Measurements from ENCODE around the gene DCAF4. TPM values are rescaled to one million over a fixed set of nuclear protein-coding genes. Genes with fewer than 3 reads are reported as not detected.

Gene DCAF4
- total RNA-seq, 2 donors from 2014 or later = 8.3 to 11.3 TPM

DNA sequence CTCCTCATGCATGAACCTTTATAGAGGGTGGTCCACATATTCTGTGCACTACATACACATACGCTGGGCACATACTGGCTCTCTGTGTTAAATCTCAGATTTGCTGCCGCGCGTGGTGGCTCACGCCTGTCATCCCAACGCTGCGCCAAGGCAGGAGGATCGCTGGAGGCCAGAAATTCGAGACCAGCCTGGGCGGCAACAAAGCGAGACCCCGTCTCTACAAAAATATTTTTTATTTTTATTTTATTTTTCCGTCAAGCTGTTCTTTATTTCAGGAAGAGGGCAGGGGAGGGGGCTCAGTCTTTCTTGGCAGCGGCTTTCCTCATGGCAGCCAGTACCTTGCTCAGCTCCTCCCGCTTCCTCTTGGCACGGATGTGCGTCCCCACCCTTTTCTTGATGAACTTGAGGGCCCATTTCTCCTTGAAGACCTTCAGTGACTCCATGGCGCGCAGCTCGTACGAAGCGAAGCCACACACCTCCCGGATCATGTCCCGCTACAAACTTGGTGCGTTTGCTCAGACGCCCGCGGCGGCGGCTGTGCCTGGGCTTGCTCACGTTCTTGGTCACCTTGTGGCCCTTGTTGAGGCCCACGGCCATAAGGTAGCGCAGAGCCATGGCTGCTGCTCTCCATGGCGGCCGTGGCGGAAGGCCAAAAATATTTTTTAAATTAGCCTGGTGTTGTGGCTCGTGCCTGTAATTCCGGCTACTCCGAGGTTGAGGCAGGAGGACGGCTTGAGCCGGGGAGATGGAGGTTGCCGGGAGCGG lies 3.2 kb downstream of the DCAF4 start:
- Histone ChIP-seq H3K4me1 (no peaks in the 10 kb centered on the region), H3K36me3 (no peaks in the 10 kb centered on the region)

DNA sequence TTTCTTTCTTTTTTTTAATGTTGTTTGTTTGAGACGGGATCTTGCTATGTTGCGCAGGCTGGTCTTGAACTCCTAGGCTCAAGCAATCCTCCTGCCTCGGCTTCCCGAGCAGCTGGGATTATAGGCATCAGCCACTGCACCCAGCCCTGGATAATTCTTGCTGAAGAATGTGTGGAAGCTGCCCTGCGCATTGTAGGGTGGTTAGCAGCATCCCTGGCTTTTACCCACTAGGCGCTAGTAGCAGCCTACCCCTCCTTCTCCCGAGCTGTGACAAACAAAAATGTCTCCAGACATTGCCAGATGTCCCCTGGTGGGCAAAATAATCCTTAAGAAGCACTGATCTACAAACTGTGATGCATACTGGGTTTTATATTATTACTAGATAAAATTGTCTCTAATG lies 6.6 kb downstream of the DCAF4 start:
- no peaks in the 10 kb centered on the region for H3K9me3 ChIP-seq
- no peaks in the 10 kb centered on the region for H3K27me3 ChIP-seq
- no peaks in the 10 kb centered on the region for H3K36me3 ChIP-seq
- H3K9ac ChIP-seq (ENCODE audit: low read depth in 2 of 2, low read length in 2 of 2) = no peak overlapping the region
- H3K27ac ChIP-seq = no peak overlapping the region
- no peaks in the 10 kb centered on the region for H3K4me1 ChIP-seq
- intact Hi-C loops (cut with DNase I) = no loop called here
- TF ChIP-seq, protein P1, sequence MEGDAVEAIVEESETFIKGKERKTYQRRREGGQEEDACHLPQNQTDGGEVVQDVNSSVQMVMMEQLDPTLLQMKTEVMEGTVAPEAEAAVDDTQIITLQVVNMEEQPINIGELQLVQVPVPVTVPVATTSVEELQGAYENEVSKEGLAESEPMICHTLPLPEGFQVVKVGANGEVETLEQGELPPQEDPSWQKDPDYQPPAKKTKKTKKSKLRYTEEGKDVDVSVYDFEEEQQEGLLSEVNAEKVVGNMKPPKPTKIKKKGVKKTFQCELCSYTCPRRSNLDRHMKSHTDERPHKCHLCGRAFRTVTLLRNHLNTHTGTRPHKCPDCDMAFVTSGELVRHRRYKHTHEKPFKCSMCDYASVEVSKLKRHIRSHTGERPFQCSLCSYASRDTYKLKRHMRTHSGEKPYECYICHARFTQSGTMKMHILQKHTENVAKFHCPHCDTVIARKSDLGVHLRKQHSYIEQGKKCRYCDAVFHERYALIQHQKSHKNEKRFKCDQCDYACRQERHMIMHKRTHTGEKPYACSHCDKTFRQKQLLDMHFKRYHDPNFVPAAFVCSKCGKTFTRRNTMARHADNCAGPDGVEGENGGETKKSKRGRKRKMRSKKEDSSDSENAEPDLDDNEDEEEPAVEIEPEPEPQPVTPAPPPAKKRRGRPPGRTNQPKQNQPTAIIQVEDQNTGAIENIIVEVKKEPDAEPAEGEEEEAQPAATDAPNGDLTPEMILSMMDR (IDR thresholded peaks at IDR 0.05) = no peak
- no peak overlapping the region for H3K4me3 ChIP-seq
- no peak for DNase-seq

More for the DNA sequence above, 3.2 kb downstream of the DCAF4 start:
- intact Hi-C loops (cut with DNase I) = no loop called here
- Histone ChIP-seq H3K27ac (no peak overlapping the region), H3K4me3 (no peak overlapping the region), H3K9me3 (no peaks in the 10 kb centered on the region), H3K27me3 (no peaks in the 10 kb centered on the region), H3K9ac (ENCODE audit: low read depth in 2 of 2, low read length in 2 of 2) (no peak overlapping the region)
- TF ChIP-seq, protein P1 (IDR thresholded peaks at IDR 0.05) = no peak
- DNase-seq = no peak

DNA sequence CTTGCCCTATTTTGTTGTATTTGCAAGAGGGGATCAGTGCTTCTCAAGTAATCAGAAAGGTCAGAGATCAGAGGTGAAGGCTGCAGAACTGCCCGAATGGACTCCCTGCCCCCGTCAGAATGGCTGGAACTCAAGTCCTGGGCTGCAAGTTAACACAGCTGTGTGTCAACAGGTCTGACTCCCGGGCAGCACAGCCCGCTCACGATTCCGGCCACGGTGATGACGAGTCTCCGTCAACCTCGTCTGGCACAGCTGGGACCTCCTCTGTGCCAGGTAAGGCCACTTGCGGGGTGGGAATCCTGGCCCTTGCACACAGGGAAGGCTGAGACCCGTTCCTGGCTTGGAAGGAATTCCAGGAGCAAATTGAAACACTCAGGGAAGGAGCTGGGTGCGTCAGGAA lies 13.4 kb downstream of the DCAF4 start:
- Histone ChIP-seq H3K4me1 (no peaks in the 10 kb centered on the region), H3K9ac (ENCODE audit: low read depth in 2 of 2, low read length in 2 of 2) (no peak overlapping the region), H3K27ac (no peak overlapping the region), H3K36me3 (no peaks in the 10 kb centered on the region), H3K4me3 (no peak overlapping the region), H3K27me3 (no peaks in the 10 kb centered on the region), H3K9me3 (no peaks in the 10 kb centered on the region)
- TF ChIP-seq, protein P1 (IDR thresholded peaks at IDR 0.05) = no peak
- no peak for DNase-seq
- intact Hi-C loops (cut with DNase I) = no loop called here

DNA sequence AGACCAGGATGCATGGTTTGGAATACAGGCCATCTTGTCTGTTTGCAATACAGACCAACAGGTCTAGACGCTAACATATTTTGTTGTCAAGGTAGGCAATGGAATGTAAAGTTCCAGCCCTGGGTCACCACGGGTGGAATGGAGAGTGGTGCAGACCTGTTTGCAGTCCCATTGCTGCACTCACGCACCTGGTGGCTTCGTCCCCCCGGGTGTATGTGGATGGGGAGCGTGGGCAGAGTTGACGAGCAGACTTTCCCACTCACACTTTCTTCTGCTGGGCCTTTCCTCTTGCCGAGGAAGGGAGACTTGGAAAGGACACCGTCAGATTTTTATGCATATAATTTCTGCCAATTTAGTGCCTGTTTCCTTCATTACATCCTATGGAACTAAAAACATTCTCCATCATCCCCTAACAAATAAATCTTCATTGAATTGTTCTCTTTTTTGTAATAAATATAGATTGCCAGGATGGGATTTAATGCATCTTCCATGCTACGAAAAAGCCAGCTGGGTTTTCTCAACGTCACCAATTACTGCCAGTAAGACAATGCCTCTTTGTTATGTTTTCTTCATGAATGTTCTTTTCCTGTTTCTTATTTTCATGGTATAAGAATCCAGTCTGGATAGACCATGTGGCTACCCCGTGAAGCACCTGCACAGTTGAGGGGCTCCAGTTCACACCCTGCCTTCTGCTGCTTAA lies 15.2 kb downstream of the DCAF4 start:
- Histone ChIP-seq H3K9ac (ENCODE audit: low read depth in 2 of 2, low read length in 2 of 2) (no peak overlapping the region), H3K4me1 (no peaks in the 10 kb centered on the region), H3K9me3 (no peaks in the 10 kb centered on the region), H3K36me3 (no peaks in the 10 kb centered on the region), H3K27ac (no peak overlapping the region), H3K4me3 (no peak overlapping the region), H3K27me3 (no peaks in the 10 kb centered on the region)
- intact Hi-C loops (cut with DNase I) = no loop called here
- TF ChIP-seq, protein P1 (IDR thresholded peaks at IDR 0.05) = no peak
- DNase-seq = no peak

DNA sequence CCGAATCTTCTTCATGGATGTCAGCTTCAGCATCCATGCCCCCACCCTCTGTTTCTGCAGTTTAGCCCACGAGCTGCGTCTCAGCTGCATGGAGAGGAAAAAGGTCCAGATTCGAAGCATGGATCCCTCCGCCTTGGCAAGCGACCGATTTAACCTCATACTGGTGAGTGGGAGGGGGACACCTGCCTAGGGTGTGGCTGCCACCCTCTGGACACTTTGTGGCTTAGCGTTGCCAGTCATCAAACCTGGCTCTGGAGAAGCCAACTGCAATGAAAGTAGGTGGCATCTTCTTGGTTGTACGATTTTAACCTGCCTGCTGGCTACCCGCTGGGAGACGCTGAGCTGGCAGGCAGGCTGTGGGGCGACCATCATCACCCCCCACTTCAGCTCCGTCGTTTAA lies 16.7 kb downstream of the DCAF4 start:
- H3K4me1 ChIP-seq = no peaks in the 10 kb centered on the region
- no peaks in the 10 kb centered on the region for H3K27me3 ChIP-seq
- H3K9me3 ChIP-seq = no peaks in the 10 kb centered on the region
- H3K36me3 ChIP-seq = no peaks in the 10 kb centered on the region
- no peak overlapping the region for H3K4me3 ChIP-seq
- H3K9ac ChIP-seq (ENCODE audit: low read depth in 2 of 2, low read length in 2 of 2) = no peak overlapping the region
- H3K27ac ChIP-seq = no peak overlapping the region
- DNase-seq = no peak
- intact Hi-C loops (cut with DNase I) = no loop called here
- TF ChIP-seq, protein P1 (IDR thresholded peaks at IDR 0.05) = no peak

All from colonic mucosa (tissue), 4 donors.